NT2/D1 (cell line): ENCODE measurements around the gene SH3BGR.
"Not testable (repeated sequence)": the region's sequence is repeated elsewhere in the genome, so short reads cannot be mapped to it uniquely, and the experiment has no call there.

Experiments
- YY1 ChIP-seq: IDR thresholded peaks from 2 replicates; pipeline ENCODE4 v1.6.1; 2011; ENCODE audit not compliant: insufficient read length, insufficient read depth
- ZNF274 ChIP-seq: IDR thresholded peaks from 2 replicates; pipeline ENCODE4 v1.6.1; 2011; ENCODE audit warnings: mild to moderate bottlenecking, low read depth, low read length

DNA sequence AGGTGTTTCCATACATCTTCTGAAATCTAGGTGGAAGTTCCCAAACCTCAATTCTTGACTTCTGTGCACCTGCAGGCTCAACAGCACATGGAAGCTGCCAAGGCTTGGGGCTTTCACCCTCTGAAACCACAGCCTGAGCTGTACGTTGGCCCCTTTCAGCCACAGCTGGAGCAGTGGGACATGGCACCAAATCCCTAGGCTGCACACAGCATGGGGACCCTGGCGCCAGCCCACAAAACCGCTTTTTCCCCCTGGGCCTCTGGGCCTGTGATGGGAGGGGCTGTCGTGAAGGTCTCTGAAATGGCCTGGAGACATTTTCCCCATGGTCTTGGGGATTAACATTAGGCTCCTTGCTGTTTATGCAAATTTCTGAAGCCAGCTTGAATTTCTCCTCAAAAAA lies 88.6 kb downstream of the SH3BGR start:
- TF ChIP-seq ZNF274, YY1: not testable (repeated sequence)
